Breast epithelium (tissue), 3 donors: ENCODE data around the gene COX7A2.

ENCODE experiments used
- POLR2AphosphoS5 ChIP-seq, 3 donors: sonication (generic); formaldehyde crosslinking; IDR thresholded peaks; one replicate each; pipeline ENCODE4 v1.6.1; 2017; ENCODE audit warnings: antibody characterized with exemption in 3 of 3
- TF ChIP-seq, protein P1 (sequence below), 3 donors: fragments of 450-650 bp; IDR thresholded peaks; one replicate each; pipeline ENCODE4 v1.5.1; 2016 to 2017; ENCODE audit warnings: antibody characterized with exemption in 3 of 3, mild to moderate bottlenecking in 3 of 3, moderate library complexity in 3 of 3

DNA sequence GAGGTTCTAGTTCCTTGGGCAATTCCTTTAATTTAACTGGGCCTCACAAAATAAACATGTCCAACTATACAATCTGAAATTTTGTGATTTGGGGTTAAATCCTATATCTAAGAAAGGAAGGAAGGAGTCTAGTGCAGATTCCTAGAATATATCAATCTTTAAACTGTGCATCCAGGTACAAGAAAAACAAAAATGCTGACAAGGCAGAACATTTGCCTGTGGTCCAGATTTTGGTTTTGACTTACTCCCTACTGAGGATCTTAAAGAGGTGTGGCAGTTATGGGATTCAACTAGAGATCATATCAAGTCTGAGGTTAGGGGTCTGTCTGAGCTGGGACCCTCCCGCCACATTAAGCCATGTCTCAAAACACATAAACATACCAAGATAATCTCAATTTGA, 17.7 kb upstream of the COX7A2 start:
- TF ChIP-seq, protein P1, sequence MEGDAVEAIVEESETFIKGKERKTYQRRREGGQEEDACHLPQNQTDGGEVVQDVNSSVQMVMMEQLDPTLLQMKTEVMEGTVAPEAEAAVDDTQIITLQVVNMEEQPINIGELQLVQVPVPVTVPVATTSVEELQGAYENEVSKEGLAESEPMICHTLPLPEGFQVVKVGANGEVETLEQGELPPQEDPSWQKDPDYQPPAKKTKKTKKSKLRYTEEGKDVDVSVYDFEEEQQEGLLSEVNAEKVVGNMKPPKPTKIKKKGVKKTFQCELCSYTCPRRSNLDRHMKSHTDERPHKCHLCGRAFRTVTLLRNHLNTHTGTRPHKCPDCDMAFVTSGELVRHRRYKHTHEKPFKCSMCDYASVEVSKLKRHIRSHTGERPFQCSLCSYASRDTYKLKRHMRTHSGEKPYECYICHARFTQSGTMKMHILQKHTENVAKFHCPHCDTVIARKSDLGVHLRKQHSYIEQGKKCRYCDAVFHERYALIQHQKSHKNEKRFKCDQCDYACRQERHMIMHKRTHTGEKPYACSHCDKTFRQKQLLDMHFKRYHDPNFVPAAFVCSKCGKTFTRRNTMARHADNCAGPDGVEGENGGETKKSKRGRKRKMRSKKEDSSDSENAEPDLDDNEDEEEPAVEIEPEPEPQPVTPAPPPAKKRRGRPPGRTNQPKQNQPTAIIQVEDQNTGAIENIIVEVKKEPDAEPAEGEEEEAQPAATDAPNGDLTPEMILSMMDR (IDR thresholded peaks at IDR 0.05), result no peak
- no peak for TF ChIP-seq POLR2AphosphoS5 (IDR thresholded peaks at IDR 0.05)
